IPS-NIHi7 (cell line): ENCODE results near the gene TK2.
"Not testable (repeated sequence)": the region's sequence is repeated elsewhere in the genome, so short reads cannot be mapped to it uniquely, and the experiment has no call there.

Experiments
- DNase-seq: peaks from one replicate; pipeline ENCODE4 v3.0.0; 2012; ENCODE audit warnings: mixed read lengths; ENCODE audit errors: extremely low spot score

The TK2 gene

DNA sequence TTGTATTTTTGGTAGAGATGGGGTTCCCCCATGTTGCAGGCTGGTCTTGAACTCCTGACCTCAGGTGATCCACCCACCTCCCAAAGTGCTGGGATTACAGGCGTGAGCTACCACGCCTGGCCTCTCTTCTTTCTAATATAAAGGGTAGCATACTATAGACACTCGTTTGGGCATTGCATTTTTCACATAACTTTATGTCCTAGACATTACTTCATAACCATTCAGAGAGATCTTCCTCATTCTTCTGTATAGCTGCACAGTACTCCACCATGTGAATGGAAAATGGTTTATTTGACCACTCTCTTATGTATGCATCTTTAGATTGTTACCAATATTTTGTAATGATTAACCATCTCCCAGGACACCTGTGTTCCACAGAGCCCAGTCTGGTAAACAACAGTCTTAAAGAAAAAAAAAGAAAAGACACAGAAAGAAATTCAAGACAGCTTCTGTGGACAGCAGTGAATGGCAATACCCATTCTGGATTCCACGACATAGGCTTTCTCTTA, 42.1 kb downstream of the TK2 start:
- no peak for DNase-seq

DNA sequence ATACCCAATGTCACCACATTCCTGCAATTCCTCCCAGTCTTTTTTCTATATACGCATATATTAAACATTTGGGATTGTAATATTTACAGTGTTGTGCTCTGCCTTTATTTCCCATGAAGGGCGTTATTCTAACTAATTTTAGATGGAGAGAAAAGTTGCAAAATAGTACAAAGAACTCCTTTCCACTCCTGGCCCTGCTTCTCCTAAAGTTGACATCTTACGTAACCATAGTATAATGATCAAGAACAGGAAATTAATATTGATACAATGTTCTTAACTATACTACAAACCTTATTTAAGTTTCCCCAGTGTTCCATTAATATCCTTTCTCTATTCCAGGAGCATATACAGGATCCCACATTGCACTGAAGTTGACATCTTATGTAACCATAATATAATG, 46.3 kb downstream of the TK2 start:
- no peak for DNase-seq

DNA sequence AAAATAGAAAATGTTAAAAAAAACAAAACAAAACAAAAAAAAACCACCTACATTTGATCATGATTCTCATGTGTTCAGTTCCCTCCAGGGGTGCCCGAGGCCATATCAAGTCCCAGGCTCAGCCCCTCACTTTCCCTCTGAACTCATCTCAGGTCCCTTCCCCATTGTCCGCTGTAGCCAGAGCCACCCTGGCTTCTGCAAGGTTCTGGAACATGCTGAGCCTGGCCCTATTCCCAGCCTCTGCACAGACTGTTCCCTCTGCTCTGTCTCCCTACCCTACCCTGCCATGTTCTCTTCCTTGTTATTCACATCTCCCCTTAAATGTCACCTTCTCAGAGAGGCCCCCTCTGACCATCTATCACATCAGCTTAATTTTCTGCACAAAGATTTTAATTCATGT, 46.9 kb downstream of the TK2 start:
- DNase-seq, result no peak

DNA sequence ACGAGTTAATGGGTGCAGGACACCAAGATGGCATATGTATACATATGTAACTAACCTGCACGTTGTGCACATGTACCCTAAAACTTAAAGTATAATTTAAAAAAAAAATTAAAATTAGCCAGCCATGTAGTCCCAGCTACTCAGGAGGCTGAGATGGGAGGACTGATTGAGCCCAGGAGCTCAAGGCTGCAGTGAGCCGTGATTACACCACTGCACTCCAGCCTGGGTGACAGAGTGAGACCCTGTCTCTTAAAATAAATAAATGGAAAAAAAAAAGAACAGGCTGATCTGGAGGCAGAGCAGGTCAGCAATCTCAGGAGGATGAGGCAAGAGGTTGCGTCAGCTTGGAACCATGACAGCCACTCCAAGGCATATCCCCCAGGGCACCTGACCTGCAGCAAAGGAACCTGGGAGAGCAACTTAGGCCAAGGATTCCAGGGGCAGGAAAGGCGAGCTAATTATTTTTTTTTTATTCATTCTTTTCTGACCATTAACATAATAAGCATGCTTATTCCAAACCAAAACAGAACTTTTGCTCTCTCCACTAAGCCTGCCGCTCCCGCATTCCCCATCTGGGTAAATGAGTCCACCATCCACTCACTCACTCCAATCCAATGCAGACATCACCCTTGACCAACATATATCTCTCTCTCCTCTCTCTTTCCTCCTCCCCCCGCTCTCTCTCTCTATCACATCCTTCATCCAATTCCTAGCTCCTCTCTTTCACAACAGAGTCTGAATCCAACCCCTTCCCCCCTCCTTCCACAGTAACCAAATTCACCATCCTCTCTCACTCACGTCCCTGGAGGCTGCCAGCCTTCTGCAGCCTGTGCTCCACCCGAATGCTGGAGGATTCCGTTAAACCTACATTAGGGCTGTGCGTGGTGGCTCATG, 47.7 kb downstream of the TK2 start:
- DNase-seq, result no peak

DNA sequence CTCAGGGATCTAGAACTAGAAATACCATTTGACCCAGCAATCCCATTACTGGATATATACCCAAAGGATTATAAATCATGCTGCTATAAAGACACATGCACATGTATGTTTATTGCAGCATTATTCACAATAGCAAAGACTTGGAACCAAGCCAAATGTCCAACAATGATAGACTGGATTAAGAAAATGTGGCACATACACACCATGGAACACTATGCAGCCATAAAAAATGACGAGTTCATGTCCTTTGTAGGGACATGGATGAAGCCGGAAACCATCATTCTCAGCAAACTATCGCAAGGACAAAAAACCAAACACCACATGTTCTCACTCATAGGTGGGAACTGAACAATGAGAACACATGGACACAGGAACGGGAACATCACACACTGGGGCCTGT, 48.4 kb downstream of the TK2 start:
- DNase-seq, result not testable (repeated sequence)

DNA sequence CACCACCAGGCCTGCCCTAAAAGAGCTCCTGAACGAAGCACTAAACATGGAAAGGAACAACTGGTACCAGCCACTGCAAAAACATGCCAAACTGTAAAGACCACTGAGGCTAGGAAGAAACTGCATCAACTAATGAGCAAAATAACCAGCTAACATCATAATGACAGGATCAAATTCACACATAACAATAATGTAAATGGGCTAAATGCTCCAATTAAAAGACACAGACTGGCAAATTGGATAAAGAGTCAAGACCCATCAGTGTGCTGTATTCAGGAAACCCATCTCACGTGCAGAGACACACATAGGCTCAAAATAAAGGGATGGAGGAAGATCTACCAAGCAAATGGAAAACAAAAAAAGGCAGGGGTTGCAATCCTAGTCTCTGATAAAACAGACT, 52.0 kb downstream of the TK2 start:
- DNase-seq, result not testable (repeated sequence)

DNA sequence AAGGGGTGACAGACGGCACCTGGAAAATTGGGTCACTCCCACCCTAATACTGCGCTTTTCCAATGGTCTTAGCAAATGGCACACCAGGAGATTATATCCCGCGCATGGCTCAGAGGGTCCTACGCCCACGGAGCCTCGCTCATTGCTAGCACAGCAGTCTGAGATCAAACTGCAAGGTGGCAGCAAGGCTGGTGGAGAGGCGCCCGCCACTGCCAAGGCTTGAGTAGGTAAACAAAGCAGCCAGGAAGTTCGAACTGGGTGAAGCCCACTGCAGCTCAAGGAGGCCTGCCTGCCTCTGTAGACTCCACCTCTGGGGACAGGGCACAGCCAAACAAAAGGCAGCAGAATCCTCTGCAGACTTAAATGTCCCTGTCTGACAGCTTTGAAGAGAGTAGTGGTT, 53.7 kb downstream of the TK2 start:
- not testable (repeated sequence) for DNase-seq

DNA sequence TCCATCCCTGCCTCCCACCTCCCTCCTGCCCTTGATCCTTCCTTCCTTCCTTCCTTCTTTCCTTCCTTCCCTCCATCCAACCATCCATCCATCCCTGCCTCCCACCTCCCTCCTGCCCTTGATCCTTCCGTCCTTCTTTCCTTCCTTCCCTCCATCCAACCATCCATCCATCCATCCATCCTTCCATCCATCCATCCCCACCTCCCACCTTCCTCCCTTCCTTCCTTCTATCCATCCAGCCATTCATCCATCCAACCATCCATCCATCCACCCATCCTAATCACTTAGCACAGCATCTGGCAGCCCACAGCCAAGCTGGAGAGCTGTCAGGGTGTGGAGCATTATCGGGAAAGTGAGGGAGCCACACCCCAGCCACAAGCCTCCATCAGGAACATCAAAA, 54.5 kb downstream of the TK2 start:
- DNase-seq, result no peak

DNA sequence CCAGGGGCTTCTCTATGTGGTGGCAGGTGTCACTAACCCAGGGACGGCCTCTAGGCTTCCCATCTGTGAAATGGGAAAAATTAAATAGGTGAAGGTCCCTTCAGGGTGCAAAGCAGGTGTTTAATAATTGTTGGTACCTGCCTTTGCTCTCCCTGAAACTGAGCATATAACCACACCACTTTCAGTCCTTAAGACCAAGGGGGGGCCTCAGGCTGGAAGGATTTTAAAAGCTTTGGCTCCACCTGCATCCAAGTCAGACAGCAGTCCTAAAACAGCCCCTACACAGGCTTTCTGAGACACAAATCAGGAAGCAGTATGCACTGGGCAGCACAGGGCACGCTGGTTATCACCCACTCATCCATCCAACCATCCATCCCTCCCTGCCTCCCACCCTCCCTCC, 55.0 kb downstream of the TK2 start:
- no peak for DNase-seq

DNA sequence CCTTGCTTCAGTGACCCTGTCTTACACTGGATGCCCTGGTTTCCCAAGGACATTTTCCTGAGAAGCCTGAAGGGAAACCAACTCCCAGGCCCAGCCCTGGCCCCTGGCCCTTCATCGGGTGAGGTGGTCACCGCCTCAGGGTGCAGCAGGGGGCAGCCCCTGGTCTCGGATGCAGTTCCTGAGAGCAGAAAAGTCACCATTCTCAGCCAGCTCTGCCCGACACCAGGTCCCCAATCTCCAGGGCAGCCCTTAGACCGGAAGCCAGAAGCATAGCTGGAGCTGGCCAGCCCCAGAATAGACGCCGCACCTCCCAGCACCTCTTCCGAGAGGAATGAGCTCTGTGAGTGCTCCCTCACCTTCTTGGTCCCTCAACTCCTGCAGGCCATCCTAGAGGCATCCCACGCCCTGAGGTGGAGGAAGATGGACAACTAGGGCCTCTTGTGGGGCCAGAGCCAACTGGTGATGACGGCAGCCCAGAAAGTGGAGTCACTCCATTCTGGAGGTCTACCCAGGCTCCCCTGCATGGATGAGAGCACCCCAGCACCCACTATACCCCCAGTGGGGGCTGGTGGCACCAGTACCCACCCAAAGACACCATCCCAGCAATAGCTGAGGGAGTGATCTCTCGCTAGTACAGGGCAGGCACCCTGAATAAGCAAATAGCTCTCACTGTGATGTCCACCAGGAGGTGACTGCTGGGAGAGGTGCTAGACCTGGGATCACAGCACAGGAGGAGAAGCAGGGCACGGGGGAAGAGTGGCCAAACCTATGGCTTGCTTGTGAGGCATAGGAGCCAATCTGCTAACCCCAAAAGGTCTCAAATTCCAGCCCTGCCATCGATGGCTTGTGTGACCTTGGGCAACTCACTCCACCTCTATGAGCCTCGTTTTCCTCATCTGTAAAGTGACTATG, 56.2 kb downstream of the TK2 start:
- no peak for DNase-seq

DNA sequence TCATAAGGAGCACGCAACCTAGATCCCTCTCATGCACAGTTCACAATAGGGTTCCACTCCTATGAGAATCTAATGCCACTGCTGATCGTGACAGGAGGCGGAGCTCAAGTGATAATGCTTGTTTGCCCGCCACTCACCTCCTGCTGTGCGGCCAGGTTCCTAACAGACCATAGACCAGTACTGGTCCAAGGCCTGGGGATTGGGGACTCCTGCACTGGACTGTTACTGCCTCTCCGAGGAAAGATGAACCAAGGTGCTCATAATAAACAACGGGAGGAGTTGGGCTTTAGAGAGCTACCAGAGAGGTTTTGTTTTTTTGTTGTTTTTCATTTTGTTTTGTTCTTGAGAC, 58.2 kb downstream of the TK2 start:
- no peak for DNase-seq

DNA sequence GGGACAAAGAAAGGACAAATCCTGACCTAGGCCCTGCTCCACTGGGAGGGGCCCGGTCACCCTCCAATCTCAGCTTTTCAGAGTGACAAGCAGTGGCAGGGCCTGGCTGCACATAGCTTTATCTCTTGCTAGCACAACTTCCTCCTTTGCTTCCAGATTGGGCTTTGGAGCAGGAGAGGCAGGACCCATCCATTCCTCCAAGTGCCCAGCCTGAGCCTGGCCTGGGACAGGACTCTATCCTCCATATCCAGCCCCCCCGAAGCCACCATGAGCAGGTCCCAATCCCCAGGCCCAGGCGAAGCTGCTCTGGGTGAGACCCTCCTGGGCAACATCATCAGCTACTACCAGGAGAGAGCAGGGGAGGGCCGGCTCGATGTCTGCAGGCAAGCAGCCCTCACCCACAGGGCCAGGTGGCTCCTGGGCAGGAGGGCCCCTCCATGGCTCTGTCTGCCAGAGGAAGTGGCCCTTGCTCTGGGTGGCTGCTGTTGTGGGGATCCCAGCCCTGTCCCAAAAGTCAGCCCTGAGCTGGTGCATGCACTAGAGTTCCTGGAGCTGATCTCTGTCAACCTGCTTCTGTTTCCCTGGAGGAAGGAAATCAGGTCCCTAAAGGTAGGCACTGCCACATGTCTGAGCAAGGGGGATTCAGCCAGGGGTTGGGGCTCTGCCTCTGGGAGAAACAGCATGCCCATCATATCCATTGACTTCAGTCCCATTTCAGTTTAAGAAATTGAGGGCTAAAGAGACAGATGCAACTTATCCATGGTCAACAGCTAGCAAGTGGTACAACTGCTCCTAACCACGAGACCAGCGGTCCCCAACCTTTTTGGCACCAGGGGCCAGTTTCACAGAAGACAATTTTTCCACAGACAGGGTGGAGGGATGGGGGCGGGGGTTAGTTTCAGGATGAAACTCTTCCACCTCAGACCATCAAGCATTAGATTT, 58.9 kb downstream of the TK2 start:
- DNase-seq, result no peak

DNA sequence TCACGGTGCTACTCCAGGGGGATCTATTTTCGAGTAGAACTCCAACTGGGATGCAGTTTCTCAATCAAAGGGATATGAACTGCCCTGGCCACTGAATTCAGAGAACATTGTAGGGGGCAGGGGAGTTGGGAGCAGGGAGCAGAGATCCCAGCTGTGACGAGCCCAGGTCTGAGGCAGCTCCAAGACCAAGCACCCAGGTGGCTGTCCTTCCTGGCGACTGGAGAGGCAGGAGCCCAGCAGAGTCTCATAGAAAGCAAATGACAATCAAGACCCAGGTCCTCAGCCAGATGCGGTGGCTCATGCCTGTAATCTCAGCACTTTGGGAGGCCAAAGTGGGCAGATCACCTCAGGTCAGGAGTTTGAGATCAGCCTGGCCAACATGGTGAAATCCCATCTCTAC, 60.1 kb downstream of the TK2 start:
- no peak for DNase-seq

DNA sequence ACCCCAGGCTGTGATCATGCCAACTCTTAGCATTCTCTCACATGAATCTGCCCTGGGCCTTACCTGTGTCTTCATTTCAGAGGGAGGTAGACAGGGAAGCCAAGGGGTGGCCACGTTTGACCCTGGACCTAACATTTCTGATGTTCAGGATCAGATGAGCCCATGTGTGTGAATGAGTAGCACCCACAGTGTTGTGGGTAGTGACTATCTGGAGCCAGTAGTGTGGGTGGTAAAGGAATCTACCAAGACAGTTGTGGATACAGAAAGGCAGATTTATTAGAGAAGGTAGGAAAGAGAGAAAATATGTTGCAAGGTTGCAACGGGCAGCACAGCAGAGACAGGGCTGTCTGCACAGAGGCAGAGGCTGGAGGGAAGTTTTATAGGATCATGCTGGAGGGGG, 60.5 kb downstream of the TK2 start:
- no peak for DNase-seq

DNA sequence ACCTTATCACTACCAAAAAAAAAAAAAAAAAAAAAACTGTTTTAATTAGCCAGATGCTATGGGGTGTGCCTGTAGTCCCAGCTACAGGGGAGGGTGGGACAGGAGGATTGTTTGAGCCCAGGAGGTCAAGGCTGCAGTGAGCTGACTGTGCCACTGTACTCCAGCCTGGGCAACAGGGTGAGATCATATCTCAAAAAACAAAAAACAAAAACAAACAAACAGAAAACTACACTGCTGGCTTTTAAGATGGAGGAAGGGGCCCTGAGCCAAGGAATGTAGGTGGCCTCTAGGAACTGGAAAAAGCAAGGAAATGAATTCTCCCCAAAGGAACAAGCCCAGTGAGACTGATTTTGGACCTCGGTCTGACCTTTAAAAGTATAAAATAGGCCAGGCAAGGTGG, 61.4 kb downstream of the TK2 start:
- no peak for DNase-seq

DNA sequence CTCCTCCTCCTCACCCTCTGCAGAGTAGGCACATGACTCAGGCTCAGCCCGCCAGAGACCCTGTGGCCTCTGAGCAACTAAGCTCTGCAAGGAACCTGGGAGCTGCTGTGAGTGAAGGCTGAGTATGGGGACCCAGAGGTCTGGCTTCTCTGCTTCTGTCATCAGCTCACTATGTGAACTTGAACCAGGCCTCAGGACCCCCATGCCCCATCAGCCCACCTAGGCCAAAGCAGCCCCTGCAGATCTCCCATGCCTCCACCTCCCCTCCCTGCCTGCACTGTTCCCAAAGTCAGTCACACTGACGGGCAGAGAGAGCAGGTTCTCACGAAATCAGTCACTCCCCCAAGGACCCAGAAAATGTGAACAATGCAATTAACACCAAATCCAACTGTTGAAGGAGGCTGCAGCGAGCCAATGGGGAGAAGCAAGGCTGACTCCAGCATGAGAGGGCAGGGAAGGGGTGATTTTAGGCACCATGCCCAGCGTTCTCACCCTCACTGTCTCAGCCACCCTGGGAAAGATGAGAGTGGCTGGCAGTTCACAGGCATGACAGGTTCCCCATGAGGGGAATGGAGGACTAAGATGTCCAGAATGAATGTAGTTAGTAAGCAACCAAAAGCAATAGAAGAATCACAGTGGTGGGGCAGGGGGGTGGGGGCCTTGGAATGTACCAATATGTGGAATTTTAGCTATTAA, 62.2 kb downstream of the TK2 start:
- no peak for DNase-seq

DNA sequence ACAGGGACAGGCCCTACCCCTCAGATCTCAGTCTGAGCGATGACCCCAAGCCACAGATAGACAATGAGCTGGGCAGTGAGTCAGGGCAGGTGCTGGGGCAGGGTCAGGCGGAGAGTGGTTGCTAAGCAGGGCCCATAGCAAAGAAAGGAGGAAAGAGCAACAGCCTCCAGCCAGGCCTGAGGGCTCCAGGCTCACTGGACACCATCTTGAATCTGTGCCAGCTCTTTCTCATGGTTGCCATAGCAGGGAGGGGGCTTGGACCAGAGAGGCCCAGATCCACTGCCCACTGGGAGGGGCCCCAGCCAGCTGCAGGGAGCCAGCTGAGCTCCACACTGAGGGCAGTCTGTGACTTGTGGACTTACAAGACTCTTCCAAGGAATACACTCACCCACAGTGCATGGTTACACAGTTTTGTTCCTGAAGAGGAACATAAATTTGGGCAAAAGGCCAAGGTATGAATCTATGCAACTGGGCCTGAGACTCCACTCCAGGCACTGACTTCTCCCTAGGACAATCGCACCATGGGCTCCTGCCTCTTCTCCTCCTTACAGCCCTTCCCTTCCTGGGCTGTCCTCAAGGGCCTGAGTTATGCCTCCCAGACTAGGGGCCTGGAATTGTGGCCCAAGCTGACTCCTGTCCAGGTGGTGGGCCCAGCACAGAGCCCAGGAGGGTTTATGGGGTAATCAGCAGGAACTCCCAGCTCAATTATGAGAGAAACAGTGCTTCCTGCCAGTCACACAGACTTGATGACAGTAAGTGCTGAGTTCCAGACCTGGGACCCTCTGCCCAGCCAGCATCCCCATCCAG, 62.9 kb downstream of the TK2 start:
- DNase-seq, result no peak

DNA sequence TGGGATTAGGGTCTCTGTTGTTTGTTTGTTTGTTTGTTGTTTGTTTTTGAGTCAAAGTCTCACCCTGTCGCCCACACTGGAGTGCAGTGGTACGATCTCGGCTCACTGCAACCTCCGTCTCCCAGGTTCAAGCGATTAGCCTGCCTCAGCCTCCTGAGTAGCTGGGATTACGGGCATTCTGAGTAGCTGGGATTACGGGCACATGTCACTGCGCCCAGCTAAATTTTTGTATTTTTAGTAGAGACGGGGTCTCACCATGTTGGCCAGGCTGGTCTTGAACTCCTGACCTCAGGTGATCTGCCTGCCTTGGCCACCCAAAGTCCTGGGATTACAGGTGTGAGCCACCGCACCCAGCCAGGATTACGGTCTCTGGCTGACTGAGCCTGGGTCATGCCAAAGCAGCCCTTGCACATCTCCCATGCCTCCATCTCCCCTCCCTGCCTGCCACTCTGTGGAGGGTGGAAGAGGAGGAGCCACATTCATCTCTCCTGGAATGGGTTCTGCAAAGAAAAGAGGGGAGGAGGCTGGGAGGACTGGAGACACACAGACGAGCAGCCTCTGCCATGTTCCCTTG, 63.6 kb downstream of the TK2 start:
- no peak for DNase-seq

DNA sequence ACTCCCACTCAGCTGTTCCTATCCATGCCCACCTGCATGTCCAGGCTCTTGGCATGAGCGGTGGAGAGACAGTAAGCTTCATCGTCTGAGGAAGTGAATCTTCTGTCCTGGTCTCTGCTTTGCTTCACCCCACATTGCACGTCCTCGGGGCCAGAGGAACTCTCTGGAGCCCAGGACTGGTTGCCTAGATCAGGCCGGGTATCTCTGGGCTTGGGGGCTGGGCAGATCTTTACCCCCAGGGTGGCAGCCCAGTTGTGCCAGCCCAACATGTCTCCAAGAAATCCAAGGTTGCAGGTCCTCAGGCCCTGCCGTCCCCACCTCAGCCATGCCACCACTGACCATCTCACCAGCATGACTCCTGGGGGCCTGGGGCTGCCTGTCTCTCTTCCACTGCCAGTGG, 64.5 kb downstream of the TK2 start:
- DNase-seq, result no peak
